Left kidney (tissue), 2 donors: ENCODE measurements around the gene USP32. TPM values are rescaled to one million over a fixed set of nuclear protein-coding genes. Genes with fewer than 3 reads are reported as not detected.
"Not testable (repeated sequence)": the region's sequence is repeated elsewhere in the genome, so short reads cannot be mapped to it uniquely, and the experiment has no call there.

Experiments used
- DNase-seq: peaks from one replicate; pipeline ENCODE4 v3.0.0-alpha.2; 2013
- polyA plus RNA-seq: library from polyadenylated mRNA; unstranded; fragments of 120-200 nt; gene quantifications from one replicate; pipeline ENCODE4 v1.2.1, GENCODE V29; 2013; ENCODE audit not compliant: insufficient read length

USP32 gene
- polyA plus RNA-seq, 1 donor, result 49.9 TPM

GRCh38 chr17:60412701-60413100 lies 20.8 kb upstream of the USP32 start:
- DNase-seq, result no peak

DNA sequence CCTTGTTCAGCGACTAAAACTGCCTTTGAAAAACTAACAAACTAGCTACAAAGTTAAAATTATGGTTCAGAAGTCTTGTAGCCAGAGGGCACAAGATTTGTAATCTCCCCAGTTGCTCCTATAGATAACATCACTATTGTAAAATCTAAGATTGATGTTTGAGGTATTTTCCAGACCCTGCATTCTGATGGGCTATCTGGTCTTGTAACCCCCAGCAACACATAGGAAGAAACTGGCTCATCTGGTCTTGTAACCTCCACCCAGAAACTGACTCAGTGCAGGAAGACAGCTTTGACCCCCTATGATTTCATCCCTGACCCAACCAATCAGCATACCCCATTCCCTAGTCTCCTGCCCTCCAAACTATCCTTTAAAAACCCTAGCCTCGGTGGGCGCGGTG lies 18.1 kb upstream of the USP32 start:
- no peak for DNase-seq

GRCh38 chr17:60406887-60407286 lies 15.0 kb upstream of the USP32 start:
- DNase-seq, result no peak

- DNase-seq, result no peak
Observed at GRCh38 chr17:60403962-60404361, 12.0 kb upstream of the USP32 start.

DNA sequence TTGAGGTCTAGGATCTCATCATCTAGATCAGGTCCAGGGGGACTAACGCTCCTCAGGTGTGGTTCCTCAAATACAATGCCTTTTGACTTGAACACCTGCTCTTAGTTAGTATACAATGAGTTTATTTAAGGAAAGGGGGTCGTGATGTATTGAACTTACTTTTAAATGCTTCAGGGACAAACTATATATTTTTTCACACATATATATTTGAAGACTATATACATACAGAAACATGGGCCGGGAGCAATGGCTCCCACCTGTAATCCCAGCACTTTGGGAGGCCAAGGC lies 11.5 kb upstream of the USP32 start:
- no peak for DNase-seq

- no peak for DNase-seq
Observed at GRCh38 chr17:60401819-60402218, 9.9 kb upstream of the USP32 start.

DNA sequence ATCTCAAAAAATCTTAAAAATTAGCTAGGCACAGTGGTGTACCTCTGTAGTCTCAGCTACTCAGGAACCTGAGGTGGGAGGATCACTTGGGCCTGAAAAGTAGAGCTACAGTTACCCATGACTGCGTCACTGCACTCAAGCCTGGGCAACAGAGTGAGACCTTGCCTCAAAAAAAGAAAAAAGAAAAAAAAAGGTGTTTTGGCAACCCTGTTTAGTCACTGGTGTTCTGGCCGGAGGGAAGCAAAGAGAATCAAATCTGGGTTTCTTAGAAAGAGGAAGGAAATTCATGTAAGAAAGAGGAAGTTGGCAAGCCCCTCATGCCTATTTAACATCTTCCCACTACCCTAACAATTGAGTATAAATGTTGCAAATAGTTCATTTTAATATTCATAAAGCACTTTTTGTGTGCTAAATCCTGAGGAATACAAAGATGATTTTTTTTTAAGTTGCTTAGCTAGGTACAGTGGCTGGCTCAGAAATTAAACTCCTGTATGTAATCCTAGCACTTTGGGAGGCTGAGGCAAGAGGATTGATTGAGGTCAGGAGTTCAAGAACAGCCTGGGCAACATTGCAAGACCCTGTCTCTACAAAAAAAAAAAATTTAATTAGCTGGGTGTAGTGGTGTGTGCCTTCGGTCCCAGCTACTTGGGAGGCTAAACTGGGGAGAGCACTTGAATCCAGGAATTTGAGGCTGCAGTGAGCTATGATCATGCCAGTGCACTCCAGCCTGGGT lies 6.5 kb upstream of the USP32 start:
- DNase-seq, result no peak

DNA sequence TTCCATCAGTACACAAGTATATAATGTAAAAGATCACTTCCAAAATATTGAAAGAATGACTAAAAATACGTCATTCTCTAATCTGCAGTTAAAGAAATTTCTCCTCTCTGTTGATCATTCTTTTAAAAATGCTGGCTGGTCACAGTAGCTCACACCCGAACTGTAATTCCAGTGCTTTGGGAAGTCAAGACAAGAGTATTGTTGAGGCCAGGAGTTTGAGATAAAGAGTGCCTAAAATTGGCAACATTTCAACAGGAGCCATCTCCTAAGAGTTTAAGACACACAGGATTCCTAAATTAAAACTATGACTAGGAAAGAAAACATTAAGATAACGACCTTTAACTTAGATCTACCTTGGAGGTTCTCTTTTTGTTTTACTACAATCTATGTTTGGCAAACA lies 4.5 kb upstream of the USP32 start:
- no peak for DNase-seq

DNA sequence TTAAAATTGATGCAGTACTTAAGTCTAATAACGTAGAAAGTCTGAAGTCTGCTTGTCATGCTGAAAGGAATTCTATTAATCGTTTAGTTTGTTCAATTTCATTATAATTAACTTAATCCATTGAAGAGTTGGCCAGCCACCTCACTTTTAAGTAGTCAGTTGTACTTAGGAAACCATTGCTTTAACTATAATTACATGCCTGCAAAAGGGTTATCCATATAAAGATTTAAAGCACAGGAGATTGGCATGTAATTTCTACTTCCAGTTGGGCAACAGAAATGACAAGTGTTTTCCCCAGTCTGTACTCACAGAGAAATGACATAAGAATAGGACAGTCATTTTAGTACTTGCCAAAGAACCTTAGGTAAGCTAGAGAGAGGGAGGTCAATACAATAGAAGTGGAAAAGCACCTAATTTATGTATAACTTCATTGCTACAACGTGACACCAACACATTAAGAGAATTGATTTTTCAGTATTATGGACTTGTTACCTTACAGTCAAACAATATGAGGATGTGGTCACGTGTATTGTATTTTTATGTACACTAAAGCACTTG lies 3.7 kb upstream of the USP32 start:
- DNase-seq, result no peak

GRCh38 chr17:60393840-60394723 lies 2.1 kb upstream of the USP32 start:
- no peak for DNase-seq

DNA sequence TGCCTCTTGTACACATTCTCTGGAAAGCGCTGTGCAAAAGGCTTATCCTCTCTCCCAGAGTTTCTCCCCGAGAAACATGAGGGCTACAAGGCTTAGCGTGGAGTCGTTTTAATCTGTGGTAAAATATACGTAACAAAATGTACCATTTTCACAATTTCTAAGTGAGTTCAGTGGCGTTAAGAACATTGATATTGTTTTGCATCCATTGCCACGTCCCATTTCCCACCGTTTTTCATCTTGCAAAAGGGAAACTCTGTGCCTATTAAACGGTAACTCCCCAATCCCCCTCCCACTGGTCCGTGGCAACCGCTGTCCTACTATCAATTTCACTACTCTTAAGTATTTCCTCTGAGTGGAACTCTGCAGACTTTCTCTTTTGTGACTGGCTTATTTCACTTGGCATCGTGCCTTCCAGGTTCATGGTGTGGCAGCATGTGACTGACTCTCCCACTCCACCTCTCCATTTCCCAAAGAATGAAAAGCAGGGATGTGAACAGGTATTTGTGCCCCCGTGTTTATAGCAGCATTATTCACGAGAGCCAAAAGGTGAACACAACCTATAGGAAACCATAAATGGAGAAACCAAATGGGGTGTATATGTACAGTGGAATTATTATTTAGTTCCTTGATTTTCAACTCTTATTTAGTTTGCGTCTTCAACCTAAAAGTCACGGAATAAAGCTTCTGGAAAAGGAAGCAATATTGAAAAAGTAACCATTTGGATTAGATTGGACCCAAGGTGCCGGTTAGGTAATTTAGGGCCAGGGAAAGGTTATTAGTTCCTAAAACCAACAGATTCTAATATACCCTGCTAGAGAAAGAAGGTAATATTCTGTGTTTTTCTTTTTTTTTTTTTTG lies 1.1 kb upstream of the USP32 start:
- DNase-seq, result peak; percentile 72

DNA sequence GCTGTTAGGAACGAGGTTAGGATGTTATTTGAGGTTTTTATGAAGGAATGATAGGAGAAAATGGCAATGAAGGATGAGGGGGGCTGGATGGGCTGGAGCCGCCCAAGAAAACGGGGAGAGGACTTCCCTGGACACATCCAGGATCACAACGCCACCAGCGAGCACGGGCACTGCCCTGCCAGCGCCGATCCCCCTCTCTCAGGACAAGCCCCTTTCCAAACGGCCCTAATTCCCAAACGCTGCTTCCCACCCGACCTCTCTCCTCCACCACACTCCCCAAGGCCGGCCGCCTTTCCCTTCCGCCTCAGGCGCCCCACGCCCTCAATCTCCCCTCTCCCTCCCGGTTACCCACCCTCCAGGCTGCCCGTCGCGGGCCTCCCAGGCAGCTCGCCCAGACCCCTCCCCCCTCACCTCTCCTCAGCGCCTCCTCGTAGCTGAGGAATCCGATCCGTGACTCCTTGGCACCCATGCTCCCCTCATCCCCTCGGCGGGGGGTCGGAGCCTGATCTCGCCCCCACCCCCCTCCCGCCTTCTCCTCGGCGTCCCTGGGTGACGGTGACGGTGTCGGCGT lies 377 bp downstream of the USP32 start:
- peak; percentile 73 for DNase-seq

DNA sequence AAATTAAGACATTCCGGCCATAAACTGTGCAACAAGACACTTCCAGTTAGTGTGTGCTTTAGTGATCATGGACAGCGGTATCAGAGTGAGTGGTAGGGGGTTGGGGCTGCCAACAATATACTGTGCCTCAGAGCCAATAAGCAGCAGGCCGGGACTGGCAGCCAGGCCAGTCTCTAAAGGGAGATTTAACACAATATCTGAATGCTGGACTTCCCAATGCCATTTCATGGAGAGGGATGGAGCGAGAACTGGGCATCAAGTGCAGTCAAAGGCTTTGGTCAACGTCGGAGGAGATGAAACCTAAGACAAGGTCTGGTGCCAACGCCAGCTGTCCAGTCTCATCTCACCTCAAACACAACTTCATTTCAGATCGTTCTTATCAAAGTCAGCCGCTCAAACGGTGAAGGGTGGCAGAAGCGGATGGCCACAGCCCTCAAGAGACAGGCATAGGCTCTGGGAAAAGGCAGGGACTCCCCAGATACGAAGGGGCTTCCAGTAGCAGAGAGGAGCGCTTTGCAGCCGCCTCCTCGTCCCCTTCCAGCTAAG lies 935 bp downstream of the USP32 start:
- DNase-seq, result no peak

DNA sequence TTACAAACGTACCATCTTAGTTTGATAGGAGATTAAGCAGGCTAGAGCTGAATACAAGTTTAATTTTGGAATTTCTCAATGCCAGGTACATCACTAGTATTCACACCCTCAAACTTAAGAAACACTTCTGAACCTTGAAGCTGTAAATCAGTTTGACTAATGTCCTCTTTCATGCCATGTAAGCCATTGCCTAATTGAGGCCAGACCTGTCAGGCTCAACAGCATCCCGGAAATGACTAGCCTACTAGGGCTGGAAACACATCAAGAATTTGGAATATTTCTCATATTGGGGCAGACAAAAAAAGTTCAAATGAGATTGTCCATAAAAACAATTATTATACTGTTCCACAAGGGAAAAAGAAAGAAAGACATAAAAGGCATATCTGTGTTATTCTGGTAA lies 1.7 kb downstream of the USP32 start:
- DNase-seq, result no peak

DNA sequence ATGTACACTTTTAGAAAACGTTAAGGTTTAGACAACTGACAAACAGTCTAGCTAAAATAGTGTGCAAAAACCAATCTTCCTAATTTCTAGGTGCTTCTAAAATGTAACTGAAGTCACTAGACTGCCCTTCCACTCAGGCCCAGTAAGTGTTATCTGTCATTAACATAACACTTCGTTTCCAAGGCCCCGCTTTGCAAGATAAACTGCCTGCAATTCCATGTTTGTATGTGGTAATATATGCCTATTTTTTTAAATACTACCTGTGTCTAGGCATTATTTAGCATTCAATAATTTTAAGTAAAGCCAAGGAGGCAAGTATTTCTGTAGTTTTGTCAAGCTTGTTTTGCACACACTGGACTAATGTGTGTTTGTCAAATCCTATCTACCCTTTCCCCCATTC lies 3.2 kb downstream of the USP32 start:
- no peak for DNase-seq

- DNase-seq, result no peak
Observed at GRCh38 chr17:60387666-60388065, 4.3 kb downstream of the USP32 start.

GRCh38 chr17:60386147-60387058 lies 5.5 kb downstream of the USP32 start:
- no peak for DNase-seq

- not testable (repeated sequence) for DNase-seq
Observed at GRCh38 chr17:60384921-60385320, 7.0 kb downstream of the USP32 start.

- no peak for DNase-seq
Observed at GRCh38 chr17:60383379-60383778, 8.6 kb downstream of the USP32 start.

DNA sequence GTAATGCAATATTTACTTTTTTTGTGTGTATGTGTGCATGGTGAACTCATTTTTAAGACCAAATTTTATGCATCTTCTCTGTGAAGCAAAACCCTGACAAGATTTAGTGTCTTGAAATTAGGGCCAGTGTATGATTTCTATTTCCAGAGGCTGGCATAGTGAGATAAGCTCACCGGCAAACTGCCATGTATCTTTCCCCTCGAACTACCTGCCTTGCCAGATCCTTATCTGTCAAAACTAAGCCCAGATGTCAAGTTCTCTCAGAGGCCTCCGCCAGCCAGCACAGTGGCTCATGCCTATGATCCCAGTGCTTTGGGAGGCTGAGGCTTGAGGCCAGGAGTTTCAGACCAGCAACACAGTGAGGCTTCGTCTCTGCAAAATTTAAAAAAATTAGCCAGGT lies 10.0 kb downstream of the USP32 start:
- DNase-seq, result no peak

GRCh38 chr17:60379461-60379860 lies 12.5 kb downstream of the USP32 start:
- DNase-seq, result not testable (repeated sequence)
